Lower leg skin (tissue), 4 donors: ENCODE measurements around the gene IL17D. TPM values are rescaled to one million over a fixed set of nuclear protein-coding genes. Genes with fewer than 3 reads are reported as not detected.
"Not testable (repeated sequence)": the region's sequence is repeated elsewhere in the genome, so short reads cannot be mapped to it uniquely, and the experiment has no call there.

ENCODE experiments used
- DNase-seq, 2 donors: peaks; one replicate each; pipeline ENCODE4 v3.0.0-alpha.2; 2019; ENCODE audit warnings: low spot score in 2 of 2
- H3K4me3 ChIP-seq: fragments of 200-600 bp; sonication (generic); 2 replicates; pipeline ENCODE4 v1.5.1; 2017; ENCODE audit warnings: mild to moderate bottlenecking, low read depth; ENCODE audit not compliant: poor library complexity, severe bottlenecking
- POLR2A ChIP-seq, 2 donors: fragments of 450-650 bp; IDR thresholded peaks; one replicate each; pipeline ENCODE4 v1.6.1; 2016 to 2017; ENCODE audit warnings: antibody characterized with exemption in 2 of 2, mild to moderate bottlenecking in 1 of 2, moderate library complexity in 1 of 2
- WGBS, 2 donors: methylation state at CpG; one replicate each; pipeline ENCODE4 v1.1.5; 2018; 5-methylcytosine and 5-hydroxymethylcytosine counted together
- intact Hi-C: fragments of 100-400 bp; cut with DNase I; formaldehyde crosslinking; loops from one replicate; pipeline ENCODE4 v1.15.0; 2023; ENCODE audit warnings: low total_unique reads
- total RNA-seq, 4 donors: library from RNA; depleted of rRNA; stranded (reverse); fragments of >200 nt; gene quantifications; one replicate each; pipeline ENCODE4 v1.1.0, GENCODE V29; 2016
- TF ChIP-seq, protein P1 (sequence below), 3 donors: fragments of 450-650 bp; IDR thresholded peaks; one replicate each; pipeline ENCODE4 v1.5.1; 2016; ENCODE audit warnings: antibody characterized with exemption in 3 of 3, mild to moderate bottlenecking in 3 of 3, moderate library complexity in 2 of 3

The IL17D gene
- total RNA-seq, 4 donors from 2014 or later = 0.76 to 3.5 (median 1.9) TPM

DNA sequence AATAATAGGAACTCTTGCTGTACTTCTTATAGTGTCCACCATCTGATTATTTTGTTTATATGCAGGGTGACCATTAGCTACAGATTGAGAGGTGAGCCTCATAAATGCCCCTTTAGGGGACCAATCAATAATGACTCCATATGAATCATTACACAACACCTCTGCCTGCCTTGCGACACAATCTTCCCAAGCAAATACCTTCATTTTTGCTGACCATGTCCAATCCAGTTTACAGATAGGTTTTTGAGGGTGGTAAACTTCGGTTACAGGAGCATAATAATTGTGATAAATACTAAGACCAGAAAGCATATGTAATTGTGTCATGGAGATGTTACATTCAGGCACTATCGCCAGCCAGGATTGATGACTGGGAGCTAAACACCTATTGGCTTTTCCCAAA lies 23.6 kb upstream of the IL17D start:
- whole genome bisulfite sequencing, 2 donors = 84 to 97% methylated on average over 3 of the region's 3 CpGs
- no peak for TF ChIP-seq POLR2A (IDR thresholded peaks at IDR 0.05)
- TF ChIP-seq, protein P1, sequence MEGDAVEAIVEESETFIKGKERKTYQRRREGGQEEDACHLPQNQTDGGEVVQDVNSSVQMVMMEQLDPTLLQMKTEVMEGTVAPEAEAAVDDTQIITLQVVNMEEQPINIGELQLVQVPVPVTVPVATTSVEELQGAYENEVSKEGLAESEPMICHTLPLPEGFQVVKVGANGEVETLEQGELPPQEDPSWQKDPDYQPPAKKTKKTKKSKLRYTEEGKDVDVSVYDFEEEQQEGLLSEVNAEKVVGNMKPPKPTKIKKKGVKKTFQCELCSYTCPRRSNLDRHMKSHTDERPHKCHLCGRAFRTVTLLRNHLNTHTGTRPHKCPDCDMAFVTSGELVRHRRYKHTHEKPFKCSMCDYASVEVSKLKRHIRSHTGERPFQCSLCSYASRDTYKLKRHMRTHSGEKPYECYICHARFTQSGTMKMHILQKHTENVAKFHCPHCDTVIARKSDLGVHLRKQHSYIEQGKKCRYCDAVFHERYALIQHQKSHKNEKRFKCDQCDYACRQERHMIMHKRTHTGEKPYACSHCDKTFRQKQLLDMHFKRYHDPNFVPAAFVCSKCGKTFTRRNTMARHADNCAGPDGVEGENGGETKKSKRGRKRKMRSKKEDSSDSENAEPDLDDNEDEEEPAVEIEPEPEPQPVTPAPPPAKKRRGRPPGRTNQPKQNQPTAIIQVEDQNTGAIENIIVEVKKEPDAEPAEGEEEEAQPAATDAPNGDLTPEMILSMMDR (IDR thresholded peaks at IDR 0.05) = no peak
- intact Hi-C loops = no loop called here
- no peak for DNase-seq
- no peak overlapping the region for H3K4me3 ChIP-seq

DNA sequence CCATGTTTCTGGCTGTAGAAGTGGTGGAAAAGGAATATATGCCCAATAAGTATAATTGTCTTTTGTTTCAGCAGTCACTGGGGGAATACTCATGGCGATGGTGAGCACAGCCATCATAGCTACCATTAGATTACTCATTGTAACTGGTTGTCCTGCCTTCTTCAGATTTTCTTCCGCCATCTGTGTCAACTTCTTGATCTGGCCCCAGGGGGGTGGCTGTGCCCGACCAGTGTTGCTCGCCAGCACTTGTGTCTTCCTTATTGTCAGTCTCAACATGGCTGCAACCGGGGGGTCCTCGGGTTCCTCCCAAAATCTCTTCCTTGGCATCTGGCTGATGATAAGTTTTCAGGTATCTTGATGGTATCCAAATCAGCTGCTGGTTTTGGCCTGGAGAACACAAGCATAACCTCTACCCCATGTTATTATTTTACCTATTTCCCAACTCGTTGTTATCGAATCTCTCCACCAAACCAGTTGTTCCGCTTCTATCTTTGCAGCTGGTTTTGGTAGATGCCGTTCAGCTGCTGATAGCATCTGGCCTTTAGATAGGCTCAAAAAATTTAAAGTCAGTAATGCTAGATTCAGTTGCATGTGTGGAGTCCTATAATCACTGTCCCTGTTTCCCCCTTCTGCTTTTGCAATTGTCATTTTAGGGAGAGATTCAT lies 23.0 kb upstream of the IL17D start:
- intact Hi-C loops = no loop called here
- TF ChIP-seq, protein P1 (IDR thresholded peaks at IDR 0.05) = no peak
- no peak for TF ChIP-seq POLR2A (IDR thresholded peaks at IDR 0.05)
- no peak overlapping the region for H3K4me3 ChIP-seq
- WGBS, 2 donors = 82 to 86% methylated on average over 10 of the region's 10 CpGs
- no peak for DNase-seq

DNA sequence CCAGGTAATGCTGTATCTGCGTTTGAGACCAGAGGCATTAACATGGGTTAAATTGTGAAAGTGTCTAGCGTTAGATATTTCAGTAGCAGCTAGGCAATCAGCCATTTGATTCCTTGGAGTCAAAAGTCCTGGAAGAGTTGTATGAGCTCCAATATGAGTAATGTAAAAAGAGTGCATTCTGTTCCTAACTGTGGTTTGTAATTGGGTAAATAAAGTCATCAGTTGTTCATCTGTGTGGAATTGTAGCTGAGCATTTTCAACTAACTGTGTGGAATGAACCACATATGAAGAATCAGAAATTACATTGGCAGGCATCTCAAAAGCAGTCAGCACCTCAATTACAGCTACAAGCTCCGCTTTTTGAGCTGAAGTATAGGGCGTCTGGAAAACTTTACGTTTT lies 22.0 kb upstream of the IL17D start:
- DNase-seq, H3K4me3 ChIP-seq, intact Hi-C loops: not testable (repeated sequence)
- 79 to 80% methylated on average over 5 of the region's 5 CpGs for WGBS, 2 donors

DNA sequence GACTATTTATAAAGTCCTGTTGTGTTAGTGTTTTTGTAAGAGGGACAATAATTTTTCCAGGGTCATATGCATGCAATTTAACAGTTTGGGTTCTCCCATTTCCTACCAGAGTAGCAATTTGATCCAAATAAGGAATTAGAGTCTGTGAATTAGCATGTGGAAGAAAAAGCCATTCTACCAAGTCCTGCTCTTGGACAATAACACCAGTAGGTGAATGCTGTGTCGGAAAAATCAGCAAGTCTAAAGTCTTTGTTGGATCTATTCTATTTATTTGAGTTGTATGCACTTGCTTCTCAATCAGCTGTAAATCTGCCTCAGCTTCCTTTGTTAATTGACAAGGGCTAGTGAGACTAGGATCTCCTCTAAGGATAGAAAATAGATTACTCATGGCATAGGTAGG lies 21.4 kb upstream of the IL17D start:
- DNase-seq = no peak
- 91 to 100% methylated on average over 1 of the region's 1 CpG for WGBS, 2 donors
- H3K4me3 ChIP-seq = no peak overlapping the region
- intact Hi-C loops = no loop called here
- TF ChIP-seq POLR2A (IDR thresholded peaks at IDR 0.05) = no peak
- TF ChIP-seq, protein P1 (IDR thresholded peaks at IDR 0.05) = no peak

DNA sequence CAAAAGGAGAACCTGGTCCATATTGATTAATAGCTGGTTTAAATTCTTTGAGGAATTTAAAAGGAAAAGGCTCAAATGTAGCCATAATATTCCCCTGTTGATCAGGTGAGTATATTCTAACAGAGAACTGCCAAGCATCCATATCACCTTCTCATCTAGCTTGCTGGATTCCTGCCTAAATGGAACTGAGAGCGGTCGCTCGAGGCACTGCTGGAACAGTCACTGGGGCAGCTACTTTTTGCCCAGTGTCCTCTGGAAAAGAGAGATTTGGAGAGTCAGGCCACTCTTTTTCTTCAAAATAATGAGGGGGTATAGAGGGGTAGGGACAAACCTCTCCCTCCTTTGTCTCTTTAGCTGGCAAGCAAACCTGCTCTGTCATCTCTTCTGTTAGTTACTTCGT lies 19.5 kb upstream of the IL17D start:
- TF ChIP-seq, protein P1 (IDR thresholded peaks at IDR 0.05) = no peak
- no peak for TF ChIP-seq POLR2A (IDR thresholded peaks at IDR 0.05)
- no peak for DNase-seq
- intact Hi-C loops = no loop called here
- H3K4me3 ChIP-seq = no peak overlapping the region
- WGBS, 2 donors = 65 to 77% methylated on average over 4 of the region's 4 CpGs

DNA sequence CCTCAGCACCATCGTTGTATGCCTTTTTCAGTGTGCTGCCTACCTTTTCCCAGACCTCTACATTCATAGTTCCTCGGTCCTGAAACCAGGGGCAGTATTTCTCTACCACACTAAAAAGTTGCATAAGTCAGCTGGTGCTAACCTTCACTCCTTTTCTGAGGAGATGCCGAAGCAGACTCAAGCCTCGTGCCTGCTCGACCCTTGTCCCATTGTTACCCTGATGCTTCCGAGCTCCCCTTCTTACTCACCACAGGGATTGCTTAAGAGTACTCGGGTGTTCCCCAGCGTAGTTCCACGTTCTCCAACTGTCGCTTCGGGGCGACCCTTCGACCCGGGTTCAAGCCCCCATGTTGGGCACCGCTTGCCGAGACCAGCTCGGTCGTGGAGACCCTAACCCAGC lies 19.0 kb upstream of the IL17D start:
- intact Hi-C loops = no loop called here
- no peak for DNase-seq
- no peak overlapping the region for H3K4me3 ChIP-seq
- TF ChIP-seq, protein P1 (IDR thresholded peaks at IDR 0.05) = no peak
- no peak for TF ChIP-seq POLR2A (IDR thresholded peaks at IDR 0.05)
- WGBS, 2 donors = 77 to 81% methylated on average over 17 to 18 of the region's 18 CpGs
